GM10266 (cell line): ENCODE measurements around the gene POLR1A.

Experiments used
- DNase-seq: peaks from one replicate; pipeline ENCODE4 v3.0.0; 2012; ENCODE audit errors: extremely low spot score
- TF ChIP-seq, protein P1 (sequence below): IDR thresholded peaks from 2 replicates; pipeline ENCODE4 v1.5.1; 2012; ENCODE audit warnings: mild to moderate bottlenecking, low read depth; ENCODE audit not compliant: control insufficient read depth, insufficient read depth; ENCODE audit errors: missing control alignments

Gene POLR1A

DNA sequence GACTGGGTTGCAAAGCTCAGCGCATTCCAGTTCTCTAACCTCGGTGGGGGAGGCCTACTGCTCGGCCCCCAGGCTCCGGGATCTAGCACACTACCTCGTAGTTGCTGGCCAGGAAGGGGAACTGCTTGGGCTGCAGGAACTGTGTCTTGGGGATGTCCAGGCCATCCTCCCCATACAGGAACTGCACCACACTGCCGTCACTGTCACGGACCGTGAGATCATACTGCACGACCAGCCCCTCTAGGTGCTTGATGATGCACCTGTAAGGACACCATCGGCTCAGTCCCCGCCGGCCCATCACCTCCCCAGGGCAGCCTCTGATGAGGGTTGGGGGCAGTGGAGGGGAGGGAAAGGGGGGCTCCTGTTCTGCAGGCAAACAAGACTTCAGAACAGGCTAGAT is 61.6 kb downstream of the POLR1A start:
- TF ChIP-seq, protein P1, sequence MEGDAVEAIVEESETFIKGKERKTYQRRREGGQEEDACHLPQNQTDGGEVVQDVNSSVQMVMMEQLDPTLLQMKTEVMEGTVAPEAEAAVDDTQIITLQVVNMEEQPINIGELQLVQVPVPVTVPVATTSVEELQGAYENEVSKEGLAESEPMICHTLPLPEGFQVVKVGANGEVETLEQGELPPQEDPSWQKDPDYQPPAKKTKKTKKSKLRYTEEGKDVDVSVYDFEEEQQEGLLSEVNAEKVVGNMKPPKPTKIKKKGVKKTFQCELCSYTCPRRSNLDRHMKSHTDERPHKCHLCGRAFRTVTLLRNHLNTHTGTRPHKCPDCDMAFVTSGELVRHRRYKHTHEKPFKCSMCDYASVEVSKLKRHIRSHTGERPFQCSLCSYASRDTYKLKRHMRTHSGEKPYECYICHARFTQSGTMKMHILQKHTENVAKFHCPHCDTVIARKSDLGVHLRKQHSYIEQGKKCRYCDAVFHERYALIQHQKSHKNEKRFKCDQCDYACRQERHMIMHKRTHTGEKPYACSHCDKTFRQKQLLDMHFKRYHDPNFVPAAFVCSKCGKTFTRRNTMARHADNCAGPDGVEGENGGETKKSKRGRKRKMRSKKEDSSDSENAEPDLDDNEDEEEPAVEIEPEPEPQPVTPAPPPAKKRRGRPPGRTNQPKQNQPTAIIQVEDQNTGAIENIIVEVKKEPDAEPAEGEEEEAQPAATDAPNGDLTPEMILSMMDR = no peak

DNA sequence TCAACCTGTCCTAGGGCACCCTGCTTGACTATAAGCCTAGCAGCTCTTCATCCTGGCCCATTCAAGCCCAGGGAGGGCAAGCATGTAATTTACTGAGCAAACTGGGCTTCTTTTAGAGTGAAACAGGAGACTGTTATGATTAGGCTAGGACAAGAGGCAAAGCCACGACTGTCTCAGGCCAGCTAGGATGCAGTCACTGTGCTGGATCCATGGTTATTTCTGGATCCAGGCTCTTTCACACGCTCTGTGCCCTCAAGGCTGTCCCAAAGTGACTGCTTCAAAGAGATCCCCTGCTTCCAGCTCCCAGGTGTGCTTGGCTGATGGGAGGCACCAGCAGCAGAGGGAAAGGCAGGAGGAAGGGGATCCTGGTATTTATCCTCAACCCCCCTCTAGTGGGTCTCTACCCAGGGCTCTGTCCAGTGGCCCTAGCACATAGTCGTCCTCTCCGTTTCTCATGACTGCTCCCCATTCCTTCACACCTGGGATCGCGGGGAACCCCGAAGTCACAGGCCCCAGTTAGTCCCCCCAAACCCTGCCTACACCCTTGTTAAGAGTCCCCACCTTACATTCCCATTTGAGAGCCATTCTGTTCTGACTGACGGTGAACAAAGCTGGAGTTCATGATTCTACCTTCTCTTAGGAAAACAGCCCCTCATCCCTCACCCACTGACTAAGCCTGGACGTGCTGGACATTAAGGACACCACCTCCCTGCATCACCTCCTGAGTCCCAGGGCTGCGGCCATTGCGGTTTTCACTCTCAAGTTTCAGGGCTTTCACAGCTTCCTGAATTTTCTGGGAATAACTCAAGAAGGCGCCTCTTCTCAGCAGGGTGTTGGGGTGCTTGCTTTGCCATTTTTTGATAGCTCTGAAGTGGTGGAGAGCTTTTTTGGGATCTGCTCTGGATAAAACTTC is 63.2 kb downstream of the POLR1A start:
- no peak for DNase-seq

More for the DNA sequence above, 61.6 kb downstream of the POLR1A start:
- DNase-seq = no peak

DNA sequence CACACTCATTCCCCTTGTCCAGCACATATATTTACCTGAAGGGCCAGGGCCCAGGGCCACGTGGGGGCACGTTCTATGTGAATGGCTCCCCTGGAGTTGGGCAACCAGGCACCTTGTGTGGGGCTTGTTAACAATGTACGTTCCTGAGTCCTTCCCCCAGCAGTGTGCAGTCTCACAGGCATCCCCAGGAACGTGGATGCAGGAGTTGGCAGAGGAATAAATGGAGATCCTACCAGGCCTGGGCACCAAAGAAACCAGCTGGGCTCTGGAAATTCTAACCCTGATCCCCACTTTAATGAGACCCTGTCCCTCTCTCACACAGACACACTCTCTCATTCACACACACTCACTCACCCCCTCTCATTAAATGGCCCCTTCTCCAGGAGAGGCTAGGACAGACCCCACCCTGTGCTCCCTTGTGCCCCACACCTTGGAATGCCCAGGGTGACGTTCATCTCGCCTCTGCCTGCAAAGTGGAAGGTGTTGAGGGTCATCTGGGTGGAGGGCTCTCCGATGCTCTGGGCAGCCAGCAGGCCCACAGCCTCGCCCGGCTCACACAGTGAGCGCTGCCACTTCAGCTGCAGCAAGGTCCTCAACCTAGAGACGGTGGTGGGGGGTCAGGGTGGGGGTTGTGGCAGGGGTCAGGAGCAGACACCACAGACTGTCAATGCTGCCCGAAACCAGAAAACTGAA is 65.6 kb downstream of the POLR1A start:
- DNase-seq = no peak
- TF ChIP-seq, protein P1 = no peak

More for the DNA sequence above, 63.2 kb downstream of the POLR1A start:
- TF ChIP-seq, protein P1 = no peak

DNA sequence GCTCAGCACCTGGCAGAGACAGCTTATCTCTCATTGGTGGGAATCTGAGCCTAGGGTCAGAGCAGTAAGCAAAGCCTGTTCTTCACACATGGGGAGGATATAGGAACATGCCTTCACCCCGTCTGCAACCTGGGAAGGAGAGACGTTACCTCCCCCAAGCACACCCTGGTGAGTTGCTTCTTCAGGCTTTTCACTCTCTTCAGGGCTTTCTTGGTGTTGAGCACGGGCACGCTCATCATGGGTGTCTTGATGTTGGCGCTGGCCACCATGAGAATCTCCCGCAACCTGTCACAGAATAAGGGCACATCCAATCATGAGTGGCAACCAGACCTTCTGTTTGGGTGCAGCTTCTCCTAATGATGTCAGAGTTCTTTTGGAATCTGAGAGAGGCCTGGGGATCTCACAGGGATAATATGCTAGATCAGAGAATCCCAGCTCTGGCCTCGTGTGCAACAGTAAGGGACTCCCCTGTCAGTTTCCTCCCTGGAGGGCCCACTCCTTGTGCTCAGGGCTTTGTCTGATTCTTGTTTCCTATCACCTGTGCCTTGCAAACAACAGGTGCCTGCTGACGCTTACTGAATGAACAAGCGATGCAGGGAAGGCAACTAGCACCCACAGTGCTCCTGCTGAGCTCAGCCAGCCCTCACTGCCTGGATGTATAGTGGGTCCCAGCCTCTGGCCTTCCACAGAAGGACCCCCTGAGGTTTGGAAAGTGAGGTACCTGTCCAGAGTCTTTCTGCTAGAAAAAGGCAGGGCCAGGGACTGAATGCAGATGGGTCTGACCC is 66.3 kb downstream of the POLR1A start:
- TF ChIP-seq, protein P1 = no peak
- no peak for DNase-seq

DNA sequence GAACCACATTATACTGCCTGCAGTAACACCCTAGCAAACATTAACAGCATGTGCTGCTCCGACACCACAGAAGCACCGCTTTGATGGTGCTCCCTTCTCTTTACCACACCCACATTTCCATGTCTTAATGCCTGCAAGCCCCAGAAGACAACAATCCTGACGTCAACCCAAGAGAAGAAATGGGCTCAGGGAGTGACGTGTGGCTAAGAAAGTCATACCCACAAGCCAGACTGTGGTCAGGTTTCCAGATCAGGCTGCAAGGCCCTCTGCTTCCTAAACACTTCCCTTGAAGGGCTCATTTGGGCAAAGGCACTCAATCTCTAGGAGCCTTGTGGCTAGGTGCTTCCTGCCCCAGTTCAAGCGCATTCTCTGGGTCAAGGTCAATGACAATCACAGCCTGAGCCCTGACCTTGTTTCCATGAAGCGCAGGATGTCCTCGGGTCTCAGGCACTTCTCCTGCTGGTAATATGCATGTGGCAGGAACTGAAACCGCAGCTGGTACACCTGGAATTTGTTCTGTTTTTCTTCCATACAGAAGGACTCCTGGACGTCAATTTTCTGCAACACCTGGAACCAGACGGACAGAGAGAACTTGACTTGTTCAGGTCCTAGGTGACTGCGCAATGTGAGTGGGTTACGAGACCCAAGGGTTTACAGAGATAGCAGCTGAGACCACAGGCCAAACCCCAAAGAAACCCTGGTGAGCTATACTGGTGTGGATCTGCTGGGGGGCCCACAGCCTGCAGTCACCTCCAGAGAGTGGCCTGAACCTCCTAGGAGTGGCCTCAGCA is 67.2 kb downstream of the POLR1A start:
- TF ChIP-seq, protein P1 = no peak
- DNase-seq = no peak

DNA sequence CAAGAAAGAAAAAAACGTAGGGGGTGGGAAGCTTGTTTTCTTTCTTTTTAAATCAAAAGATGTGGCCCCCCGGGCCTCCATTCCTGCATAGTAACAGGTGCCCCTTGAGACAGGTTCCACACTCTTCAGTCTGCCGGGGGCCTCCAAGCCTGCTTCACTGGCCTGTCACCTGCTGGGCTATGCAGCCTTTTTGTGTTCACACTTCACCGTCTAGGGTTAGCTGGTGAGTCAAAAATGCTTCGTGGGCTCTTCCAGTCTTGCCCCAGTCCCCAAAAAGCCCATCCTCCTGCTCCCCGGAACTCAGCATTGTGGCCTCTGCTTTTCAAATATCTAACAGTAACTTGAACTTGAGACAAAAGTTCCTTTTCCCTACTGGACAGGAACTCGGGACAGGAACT is 67.9 kb downstream of the POLR1A start:
- DNase-seq = no peak
- TF ChIP-seq, protein P1 = no peak
